ENCODE measurements around the gene KCNT1.
A peak's percentile ranks its signal among the peaks of the same experiment; 100 is the strongest.

Gene KCNT1

DNA sequence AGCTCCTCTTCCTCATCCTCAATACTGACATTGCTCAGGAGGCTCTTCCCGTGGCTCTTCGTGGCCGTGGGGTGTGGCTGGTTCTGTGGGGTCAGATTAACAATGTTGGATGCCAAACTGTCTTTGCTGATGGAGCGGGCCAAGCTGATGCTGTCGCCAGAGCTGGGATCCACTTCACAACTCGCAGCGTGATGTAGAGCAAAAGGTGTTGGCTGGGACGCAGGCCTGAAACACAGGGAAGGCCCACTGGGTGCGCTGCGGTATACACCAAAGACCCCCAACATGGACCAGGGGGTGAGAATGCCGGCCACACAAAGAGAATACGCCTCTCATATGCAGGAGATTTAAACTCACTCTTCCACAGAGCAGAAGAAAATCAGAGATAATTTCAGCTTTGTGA is 121.1 kb downstream of the KCNT1 start:
- H2BK5ac ChIP-seq (ENCODE audit: low read length) = no peak overlapping the region
- no peak overlapping the region for H2AK5ac ChIP-seq (ENCODE audit: low read depth, low read length)
- H3K23ac ChIP-seq (ENCODE audit: low read depth, low read length, poor library complexity) = no peak overlapping the region
- H3K4me2 ChIP-seq (ENCODE audit: insufficient read depth, low read length, poor library complexity, severe bottlenecking) = no peak overlapping the region
- no peaks in the 10 kb centered on the region for H3K4me1 ChIP-seq (ENCODE audit: control insufficient read depth in 2 of 2, insufficient read depth in 1 of 2, low read depth in 1 of 2, low read length in 2 of 2)
- no peak for DNase-seq (ENCODE audit: low spot score)
- no peak overlapping the region for H4K8ac ChIP-seq (ENCODE audit: low read depth, low read length)
- H3K9ac ChIP-seq (ENCODE audit: low read depth, low read length, poor library complexity) = no peak overlapping the region
- no peak overlapping the region for H2BK120ac ChIP-seq (ENCODE audit: low read depth, low read length)
- H3K4me3 ChIP-seq (ENCODE audit: low read length in 2 of 2) = no peak overlapping the region
- no peak overlapping the region for H2AFZ ChIP-seq (ENCODE audit: low read length)
- no peak overlapping the region for H3K14ac ChIP-seq (ENCODE audit: low read length)
- H3K18ac ChIP-seq (ENCODE audit: low read length) = no peak overlapping the region
- no peak overlapping the region for H4K91ac ChIP-seq (ENCODE audit: low read depth, low read length, poor library complexity)
- no peak overlapping the region for H2BK15ac ChIP-seq (ENCODE audit: low read length)
- H3K9me3 ChIP-seq (replicated peaks in 1 of 2; ENCODE audit: control insufficient read depth in 2 of 2, insufficient read depth in 1 of 2, low read depth in 1 of 2, low read length in 2 of 2) = no peaks in the 10 kb centered on the region
- no peak overlapping the region for H3K27ac ChIP-seq (replicated peaks; ENCODE audit: low read length)
- no peak overlapping the region for H2BK12ac ChIP-seq (ENCODE audit: low read length)
- H3K36me3 ChIP-seq (replicated peaks in 1 of 2; ENCODE audit: control insufficient read depth in 2 of 2, insufficient read depth in 2 of 2, low read length in 2 of 2) = peaks cover 60 to 99% of the 10 kb centered on the region in 2 donors
- whole genome bisulfite sequencing, 2 donors (ENCODE audit: extremely low coverage in 2 of 2, insufficient read length in 2 of 2, insufficient replicate concordance in 1 of 2) = no CpG with 5 or more reads among the region's 12 CpGs
- no peak overlapping the region for H3K4ac ChIP-seq (ENCODE audit: low read length)
- no peaks in the 10 kb centered on the region for H3K27me3 ChIP-seq (ENCODE audit: control insufficient read depth in 3 of 3, insufficient read depth in 3 of 3, low read depth in 1 of 3, low read length in 3 of 3)
- H3K79me1 ChIP-seq (ENCODE audit: low read depth, low read length) = peaks cover 16% of the 10 kb centered on the region

DNA sequence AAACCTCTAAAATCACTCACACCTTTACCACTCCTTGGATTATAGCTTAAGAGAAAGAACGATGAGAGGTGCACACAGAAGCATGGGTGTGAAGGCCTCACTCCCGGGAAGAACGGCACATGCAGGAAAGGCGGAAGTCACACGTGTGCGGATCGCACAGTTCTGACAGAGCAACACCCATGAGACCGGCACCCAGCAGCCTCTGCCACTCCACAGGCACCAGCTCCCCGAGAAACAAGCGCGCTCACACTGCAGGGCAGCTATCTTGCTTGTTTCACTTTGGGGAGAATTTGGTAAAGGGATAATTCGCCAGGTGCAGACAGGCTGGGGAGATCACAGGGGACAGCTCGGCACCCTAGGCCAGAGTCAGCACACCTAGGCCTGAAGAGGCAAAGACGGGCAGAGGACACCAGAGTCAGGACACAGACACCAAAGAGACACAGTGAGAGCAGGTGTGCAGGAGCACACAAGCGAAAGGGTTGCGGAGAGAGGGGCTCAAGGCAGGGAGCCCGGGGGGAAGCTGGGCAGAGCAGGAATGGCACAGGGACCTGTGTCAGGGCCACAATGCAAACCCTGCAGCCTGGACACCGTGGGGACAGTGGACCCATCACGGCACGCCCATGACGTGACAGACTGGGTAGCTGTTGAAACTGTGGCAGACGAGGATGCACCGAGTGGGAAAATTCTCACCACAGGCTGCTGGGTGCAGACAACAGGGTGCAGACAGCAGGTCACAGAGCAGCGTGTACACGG is 123.6 kb downstream of the KCNT1 start:
- Histone ChIP-seq H3K18ac (ENCODE audit: low read length) (peak overlapping the region; percentile 40), H3K9me3 (replicated peaks in 1 of 2; ENCODE audit: control insufficient read depth in 2 of 2, insufficient read depth in 1 of 2, low read depth in 1 of 2, low read length in 2 of 2) (peaks cover 0 to 13% of the 10 kb centered on the region in 2 donors), H3K23ac (ENCODE audit: low read depth, low read length, poor library complexity) (peak overlapping the region; percentile 82), H3K4me3 (ENCODE audit: low read length in 2 of 2) (no peak overlapping the region), H3K4ac (ENCODE audit: low read length) (no peak overlapping the region), H3K4me1 (ENCODE audit: control insufficient read depth in 2 of 2, insufficient read depth in 1 of 2, low read depth in 1 of 2, low read length in 2 of 2) (no peaks in the 10 kb centered on the region), H3K14ac (ENCODE audit: low read length) (no peak overlapping the region), H2BK12ac (ENCODE audit: low read length) (no peak overlapping the region), H2BK120ac (ENCODE audit: low read depth, low read length) (no peak overlapping the region), H3K27me3 (ENCODE audit: control insufficient read depth in 3 of 3, insufficient read depth in 3 of 3, low read depth in 1 of 3, low read length in 3 of 3) (no peaks in the 10 kb centered on the region), H3K36me3 (replicated peaks in 1 of 2; ENCODE audit: control insufficient read depth in 2 of 2, insufficient read depth in 2 of 2, low read length in 2 of 2) (peaks cover 41 to 96% of the 10 kb centered on the region in 2 donors), H3K4me2 (ENCODE audit: insufficient read depth, low read length, poor library complexity, severe bottlenecking) (no peak overlapping the region), H2BK5ac (ENCODE audit: low read length) (no peak overlapping the region), H3K27ac (replicated peaks; ENCODE audit: low read length) (no peak overlapping the region), H4K8ac (ENCODE audit: low read depth, low read length) (no peak overlapping the region), H2AK5ac (ENCODE audit: low read depth, low read length) (no peak overlapping the region), H4K91ac (ENCODE audit: low read depth, low read length, poor library complexity) (no peak overlapping the region), H2BK15ac (ENCODE audit: low read length) (no peak overlapping the region), H3K79me1 (ENCODE audit: low read depth, low read length) (peaks cover 19% of the 10 kb centered on the region), H3K9ac (ENCODE audit: low read depth, low read length, poor library complexity) (peak overlapping the region; percentile 78), H2AFZ (ENCODE audit: low read length) (no peak overlapping the region)
- WGBS, 2 donors (ENCODE audit: extremely low coverage in 2 of 2, insufficient read length in 2 of 2, insufficient replicate concordance in 1 of 2) = no CpG with 5 or more reads among the region's 25 CpGs
- DNase-seq (ENCODE audit: low spot score) = no peak

DNA sequence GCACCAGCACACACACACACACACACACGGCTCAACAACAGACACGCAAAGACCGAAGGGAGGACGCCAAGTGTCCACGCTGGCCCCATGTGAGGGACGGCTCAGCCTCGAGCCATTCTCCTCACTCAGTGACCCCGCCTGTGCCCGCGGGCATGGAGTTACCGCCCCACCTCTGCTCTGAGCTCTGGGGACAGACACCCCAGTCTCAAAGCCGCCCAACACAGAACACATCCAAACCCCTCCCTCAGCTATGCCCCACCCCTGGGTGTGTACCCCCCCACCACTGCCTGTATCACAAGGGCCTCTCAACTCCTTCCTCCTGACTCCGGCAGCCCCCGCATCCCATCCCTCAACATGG is 124.2 kb downstream of the KCNT1 start:
- Histone ChIP-seq H3K23ac (ENCODE audit: low read depth, low read length, poor library complexity) (peak overlapping the region; percentile 82), H2BK120ac (ENCODE audit: low read depth, low read length) (no peak overlapping the region), H3K4me3 (ENCODE audit: low read length in 2 of 2) (no peak overlapping the region), H2AK5ac (ENCODE audit: low read depth, low read length) (no peak overlapping the region), H2AFZ (ENCODE audit: low read length) (no peak overlapping the region), H3K9me3 (replicated peaks in 1 of 2; ENCODE audit: control insufficient read depth in 2 of 2, insufficient read depth in 1 of 2, low read depth in 1 of 2, low read length in 2 of 2) (peaks cover 0 to 13% of the 10 kb centered on the region in 2 donors), H3K9ac (ENCODE audit: low read depth, low read length, poor library complexity) (no peak overlapping the region), H3K27ac (replicated peaks; ENCODE audit: low read length) (no peak overlapping the region), H3K36me3 (replicated peaks in 1 of 2; ENCODE audit: control insufficient read depth in 2 of 2, insufficient read depth in 2 of 2, low read length in 2 of 2) (peaks cover 35 to 90% of the 10 kb centered on the region in 2 donors), H3K18ac (ENCODE audit: low read length) (no peak overlapping the region), H3K4ac (ENCODE audit: low read length) (no peak overlapping the region), H3K27me3 (ENCODE audit: control insufficient read depth in 3 of 3, insufficient read depth in 3 of 3, low read depth in 1 of 3, low read length in 3 of 3) (no peaks in the 10 kb centered on the region), H3K79me1 (ENCODE audit: low read depth, low read length) (peaks cover 22% of the 10 kb centered on the region), H2BK15ac (ENCODE audit: low read length) (no peak overlapping the region), H2BK12ac (ENCODE audit: low read length) (no peak overlapping the region), H2BK5ac (ENCODE audit: low read length) (no peak overlapping the region), H3K14ac (ENCODE audit: low read length) (no peak overlapping the region), H3K4me2 (ENCODE audit: insufficient read depth, low read length, poor library complexity, severe bottlenecking) (no peak overlapping the region), H4K8ac (ENCODE audit: low read depth, low read length) (no peak overlapping the region), H4K91ac (ENCODE audit: low read depth, low read length, poor library complexity) (no peak overlapping the region), H3K4me1 (ENCODE audit: control insufficient read depth in 2 of 2, insufficient read depth in 1 of 2, low read depth in 1 of 2, low read length in 2 of 2) (no peaks in the 10 kb centered on the region)
- DNase-seq (ENCODE audit: low spot score) = no peak
- no CpG with 5 or more reads among the region's 14 CpGs for WGBS, 2 donors (ENCODE audit: extremely low coverage in 2 of 2, insufficient read length in 2 of 2, insufficient replicate concordance in 1 of 2)

DNA sequence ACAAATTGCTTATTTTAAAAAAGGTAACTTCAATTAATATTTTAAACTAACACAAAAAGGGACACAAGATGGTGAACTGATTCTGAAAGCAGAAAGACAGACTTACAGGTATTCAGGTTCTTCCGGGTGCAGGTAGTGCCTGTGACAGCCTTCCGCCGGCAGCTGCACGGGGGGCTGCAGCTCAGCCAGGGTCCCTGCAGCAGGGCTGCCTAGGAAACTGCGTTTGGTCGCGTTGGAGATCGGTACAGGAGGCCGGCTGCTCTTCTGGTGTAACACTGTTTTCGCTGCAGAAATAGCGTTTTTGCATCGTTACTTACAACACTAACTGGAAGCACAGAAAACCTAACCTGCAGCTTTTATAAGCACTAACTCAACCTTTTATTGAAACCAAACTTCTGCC is 125.3 kb downstream of the KCNT1 start:
- H2BK5ac ChIP-seq (ENCODE audit: low read length) = no peak overlapping the region
- H2AFZ ChIP-seq (ENCODE audit: low read length) = no peak overlapping the region
- no peak overlapping the region for H3K4me2 ChIP-seq (ENCODE audit: insufficient read depth, low read length, poor library complexity, severe bottlenecking)
- no peak overlapping the region for H3K4ac ChIP-seq (ENCODE audit: low read length)
- no peak overlapping the region for H3K18ac ChIP-seq (ENCODE audit: low read length)
- H3K23ac ChIP-seq (ENCODE audit: low read depth, low read length, poor library complexity) = no peak overlapping the region
- H3K9me3 ChIP-seq (replicated peaks in 1 of 2; ENCODE audit: control insufficient read depth in 2 of 2, insufficient read depth in 1 of 2, low read depth in 1 of 2, low read length in 2 of 2) = peaks cover 0 to 13% of the 10 kb centered on the region in 2 donors
- no peak overlapping the region for H3K4me3 ChIP-seq (ENCODE audit: low read length in 2 of 2)
- WGBS, 2 donors (ENCODE audit: extremely low coverage in 2 of 2, insufficient read length in 2 of 2, insufficient replicate concordance in 1 of 2) = no CpG with 5 or more reads among the region's 12 CpGs
- no peak overlapping the region for H4K91ac ChIP-seq (ENCODE audit: low read depth, low read length, poor library complexity)
- H3K27ac ChIP-seq (replicated peaks; ENCODE audit: low read length) = no peak overlapping the region
- no peak overlapping the region for H4K8ac ChIP-seq (ENCODE audit: low read depth, low read length)
- no peak overlapping the region for H3K9ac ChIP-seq (ENCODE audit: low read depth, low read length, poor library complexity)
- peaks cover 25 to 79% of the 10 kb centered on the region in 2 donors for H3K36me3 ChIP-seq (replicated peaks in 1 of 2; ENCODE audit: control insufficient read depth in 2 of 2, insufficient read depth in 2 of 2, low read length in 2 of 2)
- H3K27me3 ChIP-seq (ENCODE audit: control insufficient read depth in 3 of 3, insufficient read depth in 3 of 3, low read depth in 1 of 3, low read length in 3 of 3) = no peaks in the 10 kb centered on the region
- no peak overlapping the region for H2BK120ac ChIP-seq (ENCODE audit: low read depth, low read length)
- no peak overlapping the region for H2BK15ac ChIP-seq (ENCODE audit: low read length)
- H2BK12ac ChIP-seq (ENCODE audit: low read length) = no peak overlapping the region
- no peak overlapping the region for H2AK5ac ChIP-seq (ENCODE audit: low read depth, low read length)
- no peak for DNase-seq (ENCODE audit: low spot score)
- H3K79me1 ChIP-seq (ENCODE audit: low read depth, low read length) = peaks cover 22% of the 10 kb centered on the region
- H3K4me1 ChIP-seq (ENCODE audit: control insufficient read depth in 2 of 2, insufficient read depth in 1 of 2, low read depth in 1 of 2, low read length in 2 of 2) = no peaks in the 10 kb centered on the region
- H3K14ac ChIP-seq (ENCODE audit: low read length) = no peak overlapping the region
